Tibial nerve (tissue), 3 donors: ENCODE results near the gene ECE1.

Experiments
- POLR2A ChIP-seq, 2 donors: fragments of 450-650 bp; IDR thresholded peaks; one replicate each; pipeline ENCODE4 v1.6.1; 2017; ENCODE audit warnings: antibody characterized with exemption in 2 of 2, mild to moderate bottlenecking in 2 of 2, moderate library complexity in 2 of 2
- TF ChIP-seq, protein P1 (sequence below), 5 experiments: fragments of 200-600 bp in 3 of 5; fragments of 450-650 bp in 2 of 5; sonication (generic) in 3 of 5; IDR thresholded peaks; one replicate each; pipeline ENCODE4 v1.5.1; 2016 to 2019; ENCODE audit warnings: antibody characterized with exemption in 5 of 5, mild to moderate bottlenecking in 3 of 5, moderate library complexity in 2 of 5

DNA sequence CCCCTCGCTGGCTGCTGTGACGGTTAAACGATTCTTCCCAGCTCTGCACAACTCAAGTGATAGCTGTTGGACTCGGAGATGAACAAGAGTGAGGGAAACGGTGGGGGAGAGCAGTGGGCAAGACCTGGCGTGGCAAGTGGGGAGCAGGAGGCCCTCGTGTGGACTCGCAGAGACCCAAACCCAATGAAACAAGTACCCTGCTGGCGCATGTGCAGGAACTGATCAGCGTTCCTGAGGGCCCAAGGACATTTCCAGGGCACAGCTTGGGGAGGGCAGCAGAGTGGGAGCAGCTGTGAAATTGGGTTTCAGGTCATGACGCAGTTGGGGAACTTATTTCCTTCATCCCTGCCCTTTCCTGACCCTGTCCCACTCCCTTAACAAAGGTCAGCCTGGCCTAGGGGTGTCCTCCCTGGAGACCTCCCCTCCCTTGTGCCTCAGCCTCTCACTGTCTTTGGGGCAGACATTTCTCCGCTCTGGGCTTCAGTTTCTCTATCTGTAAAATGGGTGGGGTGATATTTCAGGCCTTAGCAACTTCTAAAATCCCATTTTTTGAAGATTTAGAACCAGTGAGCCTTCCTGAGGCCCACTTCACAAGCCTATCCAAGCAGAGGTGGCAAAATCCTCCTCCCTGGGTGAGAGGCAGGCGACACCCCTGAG, 27.9 kb upstream of the ECE1 start:
- TF ChIP-seq, protein P1, sequence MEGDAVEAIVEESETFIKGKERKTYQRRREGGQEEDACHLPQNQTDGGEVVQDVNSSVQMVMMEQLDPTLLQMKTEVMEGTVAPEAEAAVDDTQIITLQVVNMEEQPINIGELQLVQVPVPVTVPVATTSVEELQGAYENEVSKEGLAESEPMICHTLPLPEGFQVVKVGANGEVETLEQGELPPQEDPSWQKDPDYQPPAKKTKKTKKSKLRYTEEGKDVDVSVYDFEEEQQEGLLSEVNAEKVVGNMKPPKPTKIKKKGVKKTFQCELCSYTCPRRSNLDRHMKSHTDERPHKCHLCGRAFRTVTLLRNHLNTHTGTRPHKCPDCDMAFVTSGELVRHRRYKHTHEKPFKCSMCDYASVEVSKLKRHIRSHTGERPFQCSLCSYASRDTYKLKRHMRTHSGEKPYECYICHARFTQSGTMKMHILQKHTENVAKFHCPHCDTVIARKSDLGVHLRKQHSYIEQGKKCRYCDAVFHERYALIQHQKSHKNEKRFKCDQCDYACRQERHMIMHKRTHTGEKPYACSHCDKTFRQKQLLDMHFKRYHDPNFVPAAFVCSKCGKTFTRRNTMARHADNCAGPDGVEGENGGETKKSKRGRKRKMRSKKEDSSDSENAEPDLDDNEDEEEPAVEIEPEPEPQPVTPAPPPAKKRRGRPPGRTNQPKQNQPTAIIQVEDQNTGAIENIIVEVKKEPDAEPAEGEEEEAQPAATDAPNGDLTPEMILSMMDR (IDR thresholded peaks at IDR 0.05) = no peak
- TF ChIP-seq POLR2A (IDR thresholded peaks at IDR 0.05) = no peak
